Spleen (tissue), 7 donors: Measurements from ENCODE around the gene DNAH9.

ENCODE experiments used
- CTCF ChIP-seq, 11 experiments: fragments of 200-600 bp in 7 of 11; fragments of 450-650 bp in 4 of 11; sonication (generic) in 4 of 11; IDR thresholded peaks in 8 of 11; conservative IDR thresholded peaks in 3 of 11; 1 replicate in 7 of 11; 2 replicates in 4 of 11; pipeline versions ENCODE4 v1.4.0 to v1.8.0; 2016 to 2021; ENCODE audit warnings: antibody characterized with exemption in 11 of 11, inconsistent platforms in 4 of 11, mild to moderate bottlenecking in 1 of 11
- POLR2A ChIP-seq, 3 donors: fragments of 450-650 bp; IDR thresholded peaks; one replicate each; pipeline ENCODE4 v1.5.1; 2017; ENCODE audit warnings: antibody characterized with exemption in 3 of 3, mild to moderate bottlenecking in 1 of 3
- donor health status: DM: no; HTN: no; CAD: no; lungs with moderate emphysema.
- donor health status: DM: no; HTN: no; CAD: no.
- donor health status: DM: no; HTN: no; CAD: no.

GRCh38 chr17:11553135-11553534 lies 45.1 kb upstream of the DNAH9 start:
- TF ChIP-seq CTCF (IDR thresholded peaks at IDR 0.05 in 8 of 11, conservative IDR thresholded peaks at IDR 0.05 in 3 of 11) (no peak), POLR2A (IDR thresholded peaks at IDR 0.05) (no peak)
